Stimulated activated naive CD4-positive, alpha-beta T cell treated with Interleukin-2 at 50 U/mL for 16 hours (primary cell): ENCODE results near the gene HSD17B12.

Source experiments
- DNase-seq: peaks from one replicate; lab custom pipeline; 2025; lab: John Stamatoyannopoulos, UW

HSD17B12 gene

GRCh38 chr11:43806976-43807375 is 126.4 kb downstream of the HSD17B12 start:
- no peak for DNase-seq

- DNase-seq: no peak
These were observed 130.5 kb downstream of the HSD17B12 start for GRCh38 chr11:43810929-43811596.

- DNase-seq: no peak
These were observed 131.9 kb downstream of the HSD17B12 start for GRCh38 chr11:43812471-43812870.

GRCh38 chr11:43818220-43818619 is 137.7 kb downstream of the HSD17B12 start:
- DNase-seq: no peak

- DNase-seq: no peak
These were observed 139.4 kb downstream of the HSD17B12 start for GRCh38 chr11:43819926-43820325.

GRCh38 chr11:43823316-43823715 is 142.8 kb downstream of the HSD17B12 start:
- DNase-seq: no peak

GRCh38 chr11:43823851-43824250 is 143.3 kb downstream of the HSD17B12 start:
- no peak for DNase-seq

- DNase-seq: no peak
These were observed 144.8 kb downstream of the HSD17B12 start for GRCh38 chr11:43825217-43825816.

- DNase-seq: peak; percentile 46
These were observed 150.4 kb downstream of the HSD17B12 start for GRCh38 chr11:43830928-43831440.

GRCh38 chr11:43832536-43832935 is 152.0 kb downstream of the HSD17B12 start:
- DNase-seq: no peak

- no peak for DNase-seq
These were observed 153.1 kb downstream of the HSD17B12 start for GRCh38 chr11:43833657-43834073.

GRCh38 chr11:43834286-43834685 is 153.7 kb downstream of the HSD17B12 start:
- no peak for DNase-seq

- no peak for DNase-seq
These were observed 154.6 kb downstream of the HSD17B12 start for GRCh38 chr11:43835104-43835503.

- no peak for DNase-seq
These were observed 157.3 kb downstream of the HSD17B12 start for GRCh38 chr11:43837879-43838278.

GRCh38 chr11:43842021-43842420 is 161.5 kb downstream of the HSD17B12 start:
- no peak for DNase-seq

GRCh38 chr11:43845816-43846215 is 165.3 kb downstream of the HSD17B12 start:
- DNase-seq: no peak

- DNase-seq: peak; percentile 39
These were observed 171.6 kb downstream of the HSD17B12 start for GRCh38 chr11:43852057-43852636.

- no peak for DNase-seq
These were observed 173.2 kb downstream of the HSD17B12 start for GRCh38 chr11:43853781-43854180.

- DNase-seq: no peak
These were observed 176.5 kb downstream of the HSD17B12 start for GRCh38 chr11:43856993-43857392.

GRCh38 chr11:43861141-43861540 is 180.6 kb downstream of the HSD17B12 start:
- no peak for DNase-seq

- no peak for DNase-seq
These were observed 186.0 kb downstream of the HSD17B12 start for GRCh38 chr11:43866520-43866919.

GRCh38 chr11:43866969-43867368 is 186.4 kb downstream of the HSD17B12 start:
- no peak for DNase-seq

GRCh38 chr11:43868852-43869567 is 188.5 kb downstream of the HSD17B12 start:
- peak; percentile 10 for DNase-seq
